ENCODE data around the gene SLC17A8. TPM values are rescaled to one million over a fixed set of nuclear protein-coding genes. Genes with fewer than 3 reads are reported as not detected.

The SLC17A8 gene
- polyA plus RNA-seq, 5 donors: 2.0 to 4.6 (median 3.2) TPM

Other genes starting within 250 kb of the SLC17A8 start
- gene BLTP3B, start 214.2 kb upstream of the SLC17A8 start, polyA plus RNA-seq (ENCODE audit: insufficient read depth in 1 of 5, insufficient read length in 5 of 5, low replicate concordance in 1 of 5): 10 to 100 TPM; 16.5 to 27.8 (median 22.7) TPM
- gene ACTR6, start 156.3 kb upstream of the SLC17A8 start, polyA plus RNA-seq (ENCODE audit: insufficient read depth in 1 of 5, insufficient read length in 5 of 5, low replicate concordance in 1 of 5): 10 to 100 TPM; 29.9 to 41.6 (median 39.1) TPM
- gene DEPDC4, start 90.0 kb upstream of the SLC17A8 start, polyA plus RNA-seq (ENCODE audit: insufficient read depth in 1 of 5, insufficient read length in 5 of 5, low replicate concordance in 1 of 5): 10 to 100 TPM in 1 of 5 donors, 1 to 10 TPM in 4; 4.2 to 10.6 (median 8.6) TPM
- 10 to 100 TPM; 45.6 to 76.9 (median 62.4) TPM for gene SCYL2, start 89.9 kb upstream of the SLC17A8 start, polyA plus RNA-seq (ENCODE audit: insufficient read depth in 1 of 5, insufficient read length in 5 of 5, low replicate concordance in 1 of 5)
- gene NR1H4, start 116.8 kb downstream of the SLC17A8 start, polyA plus RNA-seq (ENCODE audit: insufficient read depth in 1 of 5, insufficient read length in 5 of 5, low replicate concordance in 1 of 5): under 1 TPM; 0.28 to 0.72 (median 0.40) TPM
- gene GAS2L3, start 216.6 kb downstream of the SLC17A8 start, polyA plus RNA-seq (ENCODE audit: insufficient read depth in 1 of 5, insufficient read length in 5 of 5, low replicate concordance in 1 of 5): 10 to 100 TPM; 11.7 to 41.6 (median 25.6) TPM